ENCODE measurements around the gene PDE7B.

GRCh38 chr6:136157743-136158142 is 306.2 kb downstream of the PDE7B start:
- TF ChIP-seq, protein P1, sequence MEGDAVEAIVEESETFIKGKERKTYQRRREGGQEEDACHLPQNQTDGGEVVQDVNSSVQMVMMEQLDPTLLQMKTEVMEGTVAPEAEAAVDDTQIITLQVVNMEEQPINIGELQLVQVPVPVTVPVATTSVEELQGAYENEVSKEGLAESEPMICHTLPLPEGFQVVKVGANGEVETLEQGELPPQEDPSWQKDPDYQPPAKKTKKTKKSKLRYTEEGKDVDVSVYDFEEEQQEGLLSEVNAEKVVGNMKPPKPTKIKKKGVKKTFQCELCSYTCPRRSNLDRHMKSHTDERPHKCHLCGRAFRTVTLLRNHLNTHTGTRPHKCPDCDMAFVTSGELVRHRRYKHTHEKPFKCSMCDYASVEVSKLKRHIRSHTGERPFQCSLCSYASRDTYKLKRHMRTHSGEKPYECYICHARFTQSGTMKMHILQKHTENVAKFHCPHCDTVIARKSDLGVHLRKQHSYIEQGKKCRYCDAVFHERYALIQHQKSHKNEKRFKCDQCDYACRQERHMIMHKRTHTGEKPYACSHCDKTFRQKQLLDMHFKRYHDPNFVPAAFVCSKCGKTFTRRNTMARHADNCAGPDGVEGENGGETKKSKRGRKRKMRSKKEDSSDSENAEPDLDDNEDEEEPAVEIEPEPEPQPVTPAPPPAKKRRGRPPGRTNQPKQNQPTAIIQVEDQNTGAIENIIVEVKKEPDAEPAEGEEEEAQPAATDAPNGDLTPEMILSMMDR (IDR thresholded peaks at IDR 0.05; ENCODE audit: low read length): no peak
- TF ChIP-seq EZH2 (IDR thresholded peaks at IDR 0.05; ENCODE audit: borderline replicate concordance, low read length): no peak

All from OCI-LY1 (cell line).